GM19193 (cell line): ENCODE data around the gene TBPL2.

Experiments used
- POLR2A ChIP-seq: IDR thresholded peaks from 4 replicates; pipeline ENCODE4 v1.6.1; 2011; ENCODE audit not compliant: insufficient read depth, insufficient read length; ENCODE audit errors: extremely low read depth

Gene TBPL2

GRCh38 chr14:55446833-55447232 lies 6.4 kb upstream of the TBPL2 start:
- TF ChIP-seq POLR2A, result no peak

- TF ChIP-seq POLR2A, result no peak
Observed at GRCh38 chr14:55446127-55446736, 5.8 kb upstream of the TBPL2 start.

GRCh38 chr14:55441286-55441685 lies 870 bp upstream of the TBPL2 start:
- TF ChIP-seq POLR2A, result no peak

- TF ChIP-seq POLR2A, result no peak
Observed at GRCh38 chr14:55438066-55438683, 2.2 kb downstream of the TBPL2 start.

- no peak for TF ChIP-seq POLR2A
Observed at GRCh38 chr14:55436931-55437330, 3.5 kb downstream of the TBPL2 start.

GRCh38 chr14:55436519-55436918 lies 3.9 kb downstream of the TBPL2 start:
- no peak for TF ChIP-seq POLR2A

GRCh38 chr14:55434805-55435174 lies 5.6 kb downstream of the TBPL2 start:
- no peak for TF ChIP-seq POLR2A

GRCh38 chr14:55433880-55434804 lies 6.3 kb downstream of the TBPL2 start:
- no peak for TF ChIP-seq POLR2A

GRCh38 chr14:55432628-55433027 lies 7.8 kb downstream of the TBPL2 start:
- no peak for TF ChIP-seq POLR2A

- TF ChIP-seq POLR2A, result no peak
Observed at GRCh38 chr14:55430024-55430690, 10.3 kb downstream of the TBPL2 start.

- TF ChIP-seq POLR2A, result no peak
Observed at GRCh38 chr14:55427439-55427838, 13.0 kb downstream of the TBPL2 start.

GRCh38 chr14:55426891-55427290 lies 13.5 kb downstream of the TBPL2 start:
- TF ChIP-seq POLR2A, result no peak

GRCh38 chr14:55425091-55425490 lies 15.3 kb downstream of the TBPL2 start:
- TF ChIP-seq POLR2A, result no peak

- TF ChIP-seq POLR2A, result no peak
Observed at GRCh38 chr14:55423969-55424368, 16.4 kb downstream of the TBPL2 start.

- no peak for TF ChIP-seq POLR2A
Observed at GRCh38 chr14:55419663-55420062, 20.8 kb downstream of the TBPL2 start.
